ENCODE results near the gene GABARAP. TPM values are rescaled to one million over a fixed set of nuclear protein-coding genes. Genes with fewer than 3 reads are reported as not detected.

Gene GABARAP
- total RNA-seq, 2 donors from 2014 or later = 145 to 482 TPM

DNA sequence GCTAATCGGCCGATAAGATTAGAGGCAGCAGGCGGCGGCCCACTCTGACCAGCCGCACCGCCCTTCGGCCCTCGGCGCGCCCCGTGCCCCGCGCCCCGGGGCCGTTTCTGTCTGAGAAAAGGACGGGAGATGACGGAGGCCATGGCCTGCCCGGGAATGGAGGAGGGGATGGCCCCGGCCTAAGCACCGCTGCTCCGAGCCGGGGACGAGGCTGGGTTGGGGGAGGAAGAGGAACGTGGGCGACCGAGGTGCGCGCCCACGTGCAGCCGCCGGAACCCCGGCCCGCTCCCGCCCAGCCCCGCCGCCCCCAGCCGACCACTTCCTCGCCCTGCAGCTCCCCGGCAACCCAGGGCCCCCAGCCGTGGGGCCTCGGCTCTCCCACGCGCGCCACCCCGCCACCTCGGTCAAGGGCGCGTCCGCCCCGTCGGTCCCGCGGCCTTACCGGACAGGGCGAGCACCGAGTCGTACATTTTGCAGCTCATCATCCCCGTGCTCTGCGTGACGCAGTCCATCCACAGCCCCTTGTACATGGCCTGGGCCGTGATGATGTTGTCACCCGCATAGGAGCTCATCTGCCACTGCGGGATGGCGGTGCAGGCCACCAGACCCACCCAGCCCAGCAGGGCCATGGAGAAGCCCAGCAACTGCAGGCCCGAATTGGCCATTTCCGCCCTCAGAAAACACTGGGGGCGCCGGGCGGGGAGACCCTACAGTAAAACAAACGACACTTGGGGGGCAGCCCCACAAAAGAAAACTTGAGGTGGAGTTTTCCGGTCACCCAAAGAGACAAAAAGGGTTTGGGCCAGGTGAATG, 19.3 kb upstream of the GABARAP start:
- peak; percentile 22 for ATAC-seq
- peaks cover 0 to 1% of the 10 kb centered on the region in 2 donors for H3K36me3 ChIP-seq (replicated peaks in 1 of 2; ENCODE audit: insufficient read depth in 1 of 2, low read depth in 2 of 2)
- TF ChIP-seq, protein P1, sequence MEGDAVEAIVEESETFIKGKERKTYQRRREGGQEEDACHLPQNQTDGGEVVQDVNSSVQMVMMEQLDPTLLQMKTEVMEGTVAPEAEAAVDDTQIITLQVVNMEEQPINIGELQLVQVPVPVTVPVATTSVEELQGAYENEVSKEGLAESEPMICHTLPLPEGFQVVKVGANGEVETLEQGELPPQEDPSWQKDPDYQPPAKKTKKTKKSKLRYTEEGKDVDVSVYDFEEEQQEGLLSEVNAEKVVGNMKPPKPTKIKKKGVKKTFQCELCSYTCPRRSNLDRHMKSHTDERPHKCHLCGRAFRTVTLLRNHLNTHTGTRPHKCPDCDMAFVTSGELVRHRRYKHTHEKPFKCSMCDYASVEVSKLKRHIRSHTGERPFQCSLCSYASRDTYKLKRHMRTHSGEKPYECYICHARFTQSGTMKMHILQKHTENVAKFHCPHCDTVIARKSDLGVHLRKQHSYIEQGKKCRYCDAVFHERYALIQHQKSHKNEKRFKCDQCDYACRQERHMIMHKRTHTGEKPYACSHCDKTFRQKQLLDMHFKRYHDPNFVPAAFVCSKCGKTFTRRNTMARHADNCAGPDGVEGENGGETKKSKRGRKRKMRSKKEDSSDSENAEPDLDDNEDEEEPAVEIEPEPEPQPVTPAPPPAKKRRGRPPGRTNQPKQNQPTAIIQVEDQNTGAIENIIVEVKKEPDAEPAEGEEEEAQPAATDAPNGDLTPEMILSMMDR (IDR thresholded peaks at IDR 0.05) = no peak
- no peak for TF ChIP-seq POLR2A (IDR thresholded peaks at IDR 0.05)
- intact Hi-C loops (cut with DNase I) = no loop called here
- H3K9me3 ChIP-seq = no peaks in the 10 kb centered on the region
- H3K27me3 ChIP-seq = no peaks in the 10 kb centered on the region
- DNase-seq = peak; percentile 38 to 49 (median 45)
- H3K27ac ChIP-seq = peak overlapping the region; percentile 89 to 100 (median 97)
- peaks cover 39% of the 10 kb centered on the region for H3K4me1 ChIP-seq
- peak overlapping the region; percentile 39 to 99 for H3K4me3 ChIP-seq
- 3% methylated on average over 5 to 65 of the region's 71 CpGs for WGBS, 2 donors

DNA sequence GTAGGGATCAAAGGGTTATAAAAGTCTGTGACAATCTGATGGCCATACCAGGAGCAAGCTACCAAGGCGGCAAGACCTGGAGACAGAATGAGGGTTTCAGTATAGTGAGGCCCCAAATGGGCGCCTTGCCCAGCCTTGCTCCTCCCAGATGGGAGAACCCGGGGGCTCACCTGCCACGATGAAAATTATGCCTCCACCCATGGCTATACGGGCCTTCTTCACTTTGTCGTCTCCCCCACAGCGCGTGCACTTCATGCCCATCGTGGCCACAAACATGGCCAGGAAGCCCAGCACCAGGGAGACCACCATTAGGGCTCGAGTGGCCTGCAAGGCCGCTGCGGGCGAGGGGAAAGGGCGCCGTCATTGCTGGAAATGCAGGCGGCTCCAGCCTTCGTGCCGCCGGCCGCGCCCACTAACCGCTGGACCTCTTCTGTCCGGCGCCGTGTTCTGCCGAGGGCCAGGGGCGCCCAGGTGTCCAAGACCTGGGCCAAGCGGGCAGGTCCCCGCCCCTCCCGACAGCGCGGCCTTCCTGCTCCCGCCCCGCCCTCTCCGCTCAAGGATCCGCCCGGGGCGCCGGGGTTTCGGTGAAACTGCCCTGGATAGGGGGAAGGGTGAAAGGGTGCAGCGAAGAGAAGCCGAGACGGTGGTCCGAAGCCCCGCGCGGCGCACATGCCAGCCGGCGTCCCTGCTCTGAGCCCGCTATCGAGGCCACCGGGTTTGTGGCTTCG, 18.6 kb upstream of the GABARAP start:
- DNase-seq = peak; percentile 86 to 90 (median 88)

DNA sequence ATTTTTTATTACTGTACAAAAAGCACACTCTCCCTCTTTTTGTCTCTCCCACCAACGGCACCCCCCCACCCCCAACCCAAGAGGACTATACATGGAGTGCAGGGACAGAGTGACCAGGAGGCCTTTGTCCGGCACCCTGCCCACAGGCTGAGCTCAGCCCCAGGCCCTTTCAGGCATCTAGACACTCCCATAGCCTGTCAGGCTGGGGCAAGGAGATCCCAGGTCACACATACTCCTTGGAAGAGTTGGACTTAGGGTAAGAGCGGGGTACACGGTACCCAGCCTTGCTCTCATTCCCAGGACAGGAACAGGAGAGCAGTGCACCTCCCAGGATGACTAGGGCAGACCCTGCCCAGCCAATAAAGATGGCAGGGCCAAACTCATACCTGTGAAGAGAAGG, 17.9 kb upstream of the GABARAP start:
- intact Hi-C loops (cut with DNase I) = no loop called here
- Histone ChIP-seq H3K4me3 (peak overlapping the region in 1 of 2 donors; percentile 39), H3K4me1 (peaks cover 39% of the 10 kb centered on the region), H3K9me3 (no peaks in the 10 kb centered on the region), H3K27ac (peak overlapping the region; percentile 89 to 100 (median 97)), H3K27me3 (no peaks in the 10 kb centered on the region), H3K36me3 (replicated peaks in 1 of 2; ENCODE audit: insufficient read depth in 1 of 2, low read depth in 2 of 2) (peaks cover 0 to 4% of the 10 kb centered on the region in 2 donors)
- TF ChIP-seq, protein P1 (IDR thresholded peaks at IDR 0.05) = no peak
- no peak for TF ChIP-seq POLR2A (IDR thresholded peaks at IDR 0.05)
- ATAC-seq (no peak), DNase-seq (no peak)
- 33 to 64% methylated on average over 3 to 4 of the region's 4 CpGs for WGBS, 2 donors

More for the DNA sequence above, 18.6 kb upstream of the GABARAP start:
- H3K27ac ChIP-seq = peak overlapping the region; percentile 89 to 100 (median 97)
- H3K4me1 ChIP-seq = peaks cover 39% of the 10 kb centered on the region
- TF ChIP-seq, protein P1 (IDR thresholded peaks at IDR 0.05) = no peak
- TF ChIP-seq POLR2A (IDR thresholded peaks at IDR 0.05) = peak; percentile 75 to 89 (median 83)
- H3K36me3 ChIP-seq (replicated peaks in 1 of 2; ENCODE audit: insufficient read depth in 1 of 2, low read depth in 2 of 2) = peaks cover 0 to 4% of the 10 kb centered on the region in 2 donors
- no peaks in the 10 kb centered on the region for H3K27me3 ChIP-seq
- ATAC-seq = peak; percentile 64
- 1 to 15% methylated on average over 8 to 54 of the region's 54 CpGs for WGBS, 2 donors
- H3K4me3 ChIP-seq = peak overlapping the region; percentile 39 to 99
- no peaks in the 10 kb centered on the region for H3K9me3 ChIP-seq
- intact Hi-C loops (cut with DNase I) = no loop called here

DNA sequence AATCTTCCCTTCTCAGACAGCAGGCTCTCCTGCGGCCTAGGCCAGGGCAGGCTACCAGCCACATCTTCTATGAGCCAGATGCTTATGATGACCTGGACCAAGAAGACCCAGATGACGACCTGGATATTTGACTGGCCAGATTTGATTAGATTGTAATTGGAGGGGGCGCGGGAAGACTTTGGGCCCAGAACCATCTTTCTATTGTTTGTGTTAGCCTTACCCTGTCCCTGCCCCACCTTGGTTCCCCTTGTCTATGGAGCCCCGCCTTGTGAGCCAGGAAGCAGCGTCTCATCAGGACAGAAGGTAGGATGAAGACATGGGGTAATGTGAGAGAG, 17.3 kb upstream of the GABARAP start:
- Histone ChIP-seq H3K36me3 (replicated peaks in 1 of 2; ENCODE audit: insufficient read depth in 1 of 2, low read depth in 2 of 2) (peaks cover 0 to 6% of the 10 kb centered on the region in 2 donors), H3K27ac (peak overlapping the region; percentile 17 to 100 (median 97)), H3K4me1 (peaks cover 39% of the 10 kb centered on the region), H3K4me3 (no peak overlapping the region), H3K9me3 (no peaks in the 10 kb centered on the region), H3K27me3 (no peaks in the 10 kb centered on the region)
- no peak for ATAC-seq
- 76 to 85% methylated on average over 6 of the region's 6 CpGs for WGBS, 2 donors
- TF ChIP-seq, protein P1 (IDR thresholded peaks at IDR 0.05) = no peak
- peak in 2 of 3 donors; percentile 9 to 42 for TF ChIP-seq POLR2A (IDR thresholded peaks at IDR 0.05)
- DNase-seq = no peak
- intact Hi-C loops (cut with DNase I) = no loop called here
